Fibroblast of villous mesenchyme (primary cell): Measurements from ENCODE around the gene SALL2. TPM values are rescaled to one million over a fixed set of nuclear protein-coding genes. Genes with fewer than 3 reads are reported as not detected.

Source experiments
- DNase-seq: peaks from one replicate; pipeline ENCODE4 v3.0.0-alpha.2; 2010; ENCODE audit warnings: low read depth
- H3K4me3 ChIP-seq: 2 replicates; pipeline ENCODE4 v1.5.1; 2011; ENCODE audit warnings: low read depth, mild to moderate bottlenecking, low read length
- total RNA-seq: library from RNA; depleted of rRNA; stranded (reverse); fragments of >200 nt; gene quantifications from 2 replicates; pipeline ENCODE4 v1.2.3, GENCODE V29; 2012
- TF ChIP-seq, protein P1 (sequence below): IDR thresholded peaks from 2 replicates; pipeline ENCODE4 v1.5.1; 2012; ENCODE audit warnings: low read depth, mild to moderate bottlenecking, low read length; ENCODE audit not compliant: insufficient read depth

SALL2 gene
- 3.2 and 3.9 TPM in 2 replicates for total RNA-seq

DNA sequence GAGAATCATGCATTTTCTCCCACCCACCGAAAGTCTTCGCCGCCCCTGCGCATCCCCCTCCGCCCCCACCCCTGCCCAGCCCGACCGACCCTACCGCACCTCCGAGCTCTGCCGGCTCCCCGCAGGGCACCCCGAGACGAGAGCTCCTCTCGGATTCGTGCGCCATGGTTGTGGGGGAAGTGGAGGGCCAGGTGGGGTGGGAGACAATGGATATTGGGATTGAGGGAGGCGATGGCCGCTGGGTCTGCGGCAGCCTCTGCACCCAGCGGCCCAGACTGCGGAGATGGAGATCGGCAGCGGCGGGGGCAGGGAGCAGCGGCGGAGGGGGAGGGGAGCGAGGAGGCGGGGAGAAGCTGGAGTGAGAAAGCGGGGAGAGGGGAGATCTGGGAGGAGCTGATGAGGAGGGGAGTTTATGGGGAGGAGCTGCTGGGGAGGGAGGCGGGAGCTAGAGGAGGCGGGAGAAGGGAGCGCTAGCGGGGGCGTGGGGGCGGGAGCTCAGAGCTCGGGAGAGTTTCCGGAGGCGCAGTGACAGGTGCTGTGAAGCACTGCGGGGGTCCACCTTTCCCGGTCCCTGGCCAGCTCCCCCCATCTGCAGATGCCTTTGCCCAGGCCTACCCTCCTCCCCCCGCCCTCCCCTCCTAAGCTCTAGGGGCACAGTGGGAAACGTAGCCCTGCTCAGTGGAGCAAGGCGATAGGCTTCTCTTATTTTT, at the start of gene SALL2:
Gene SALL2, minus strand, starts transcription at position 385 of the 710 bp plus-strand sequence. Its CDS starts 219 bp downstream, at position 166.
- TF ChIP-seq, protein P1, sequence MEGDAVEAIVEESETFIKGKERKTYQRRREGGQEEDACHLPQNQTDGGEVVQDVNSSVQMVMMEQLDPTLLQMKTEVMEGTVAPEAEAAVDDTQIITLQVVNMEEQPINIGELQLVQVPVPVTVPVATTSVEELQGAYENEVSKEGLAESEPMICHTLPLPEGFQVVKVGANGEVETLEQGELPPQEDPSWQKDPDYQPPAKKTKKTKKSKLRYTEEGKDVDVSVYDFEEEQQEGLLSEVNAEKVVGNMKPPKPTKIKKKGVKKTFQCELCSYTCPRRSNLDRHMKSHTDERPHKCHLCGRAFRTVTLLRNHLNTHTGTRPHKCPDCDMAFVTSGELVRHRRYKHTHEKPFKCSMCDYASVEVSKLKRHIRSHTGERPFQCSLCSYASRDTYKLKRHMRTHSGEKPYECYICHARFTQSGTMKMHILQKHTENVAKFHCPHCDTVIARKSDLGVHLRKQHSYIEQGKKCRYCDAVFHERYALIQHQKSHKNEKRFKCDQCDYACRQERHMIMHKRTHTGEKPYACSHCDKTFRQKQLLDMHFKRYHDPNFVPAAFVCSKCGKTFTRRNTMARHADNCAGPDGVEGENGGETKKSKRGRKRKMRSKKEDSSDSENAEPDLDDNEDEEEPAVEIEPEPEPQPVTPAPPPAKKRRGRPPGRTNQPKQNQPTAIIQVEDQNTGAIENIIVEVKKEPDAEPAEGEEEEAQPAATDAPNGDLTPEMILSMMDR = no peak
- peak; percentile 70 for DNase-seq
- H3K4me3 ChIP-seq = peak within 1 kb of the TSS; percentile 81

GRCh38 chr14:21575661-21576060, 49.5 kb upstream of the SALL2 start:
- DNase-seq = peak; percentile 69
- TF ChIP-seq, protein P1 = no peak
- no peak overlapping the region for H3K4me3 ChIP-seq

DNA sequence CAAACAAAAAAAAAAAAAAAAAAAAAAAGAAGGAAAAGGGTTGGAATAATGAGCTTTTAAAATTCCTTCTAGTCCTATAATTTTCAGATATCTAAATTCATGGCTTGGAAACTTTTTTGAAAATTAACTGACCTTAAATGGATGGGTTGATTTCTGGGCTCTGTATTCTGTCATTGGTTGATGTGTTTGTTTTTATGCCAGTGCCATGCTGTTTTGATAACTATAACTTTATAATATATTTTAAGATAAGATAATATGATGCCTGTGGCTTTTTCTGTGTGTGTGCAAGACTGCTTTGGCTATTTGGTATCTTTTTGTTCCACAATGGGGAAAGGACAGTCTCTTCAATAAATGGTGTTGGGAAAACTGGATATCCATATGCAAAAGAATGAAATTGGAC, 46.5 kb upstream of the SALL2 start:
- H3K4me3 ChIP-seq = no peak overlapping the region
- no peak for DNase-seq
- TF ChIP-seq, protein P1 = no peak

GRCh38 chr14:21558703-21559170, 32.6 kb upstream of the SALL2 start:
- no peak for DNase-seq
- TF ChIP-seq, protein P1 = no peak
- no peak overlapping the region for H3K4me3 ChIP-seq

DNA sequence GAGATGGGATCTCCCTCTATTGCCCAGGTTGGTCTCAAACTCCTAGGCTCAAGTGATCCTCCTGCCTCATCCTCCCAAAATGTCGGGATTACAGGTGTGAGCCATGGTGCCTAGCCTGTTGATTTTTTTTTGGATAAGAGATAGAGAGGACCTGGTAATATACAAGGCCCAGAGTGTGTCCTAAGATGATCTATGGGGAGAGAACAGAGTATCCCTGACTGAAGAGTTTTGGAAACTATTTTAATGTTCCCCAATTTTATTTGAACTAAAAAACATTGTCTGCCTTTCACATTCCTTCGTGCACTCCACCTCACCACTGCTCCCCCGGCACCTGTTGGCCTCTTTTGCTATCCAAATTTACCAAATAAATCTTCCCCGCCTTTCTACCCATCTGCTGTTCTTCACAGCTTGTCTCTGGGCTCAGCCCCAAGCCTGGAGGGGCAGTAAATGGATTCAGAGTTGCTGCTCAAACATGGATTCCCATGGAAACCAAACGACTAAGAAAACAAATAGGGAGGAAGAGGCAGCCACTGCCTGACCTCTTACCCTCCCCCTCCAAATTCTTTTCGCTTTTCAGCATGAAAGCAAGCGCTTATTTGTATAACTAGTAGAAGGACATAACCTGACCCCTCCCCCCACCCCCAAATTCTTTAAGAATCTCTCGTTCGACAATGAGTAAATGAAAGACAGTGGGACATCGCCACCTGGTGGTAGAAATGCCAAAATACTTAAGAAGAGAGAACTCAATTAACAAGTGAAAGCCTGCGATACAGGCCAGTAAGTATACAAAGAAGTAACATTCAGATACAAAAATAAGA, 31.1 kb upstream of the SALL2 start:
- TF ChIP-seq, protein P1 = peak; percentile 65
- H3K4me3 ChIP-seq = peak overlapping the region; percentile 47
- DNase-seq = peak; percentile 92

DNA sequence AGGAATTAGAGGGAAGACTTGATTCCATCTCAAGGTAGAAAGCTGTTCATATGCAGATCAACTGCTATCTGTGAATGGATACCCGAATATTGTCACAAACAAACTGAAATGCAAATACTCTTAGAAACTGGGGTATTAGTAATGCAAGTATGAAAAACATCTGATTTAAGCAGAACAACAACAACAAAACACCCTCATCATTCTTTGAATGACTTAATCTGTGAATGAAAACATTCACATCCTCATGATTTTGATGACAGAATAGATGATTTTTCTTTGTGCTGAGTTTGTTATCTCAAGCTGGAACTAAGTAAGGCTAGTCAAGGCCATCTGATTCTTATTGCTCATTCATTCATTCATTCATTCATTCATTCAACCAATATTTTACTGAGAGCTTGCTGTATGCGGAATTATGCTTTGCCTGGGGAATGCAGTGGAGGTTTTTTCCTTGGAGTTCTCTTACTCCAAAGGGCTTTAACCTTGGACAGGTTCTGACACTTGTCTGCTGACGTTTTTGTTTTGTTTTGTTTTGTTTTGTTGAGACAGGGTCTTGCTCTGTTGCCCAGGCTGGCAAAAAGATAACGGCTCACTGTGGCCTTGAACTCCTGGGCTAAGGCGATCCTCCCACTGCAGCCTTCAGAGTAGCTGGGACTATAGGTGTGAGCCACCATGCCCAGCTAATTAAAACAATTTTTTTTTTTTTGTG, 30.4 kb upstream of the SALL2 start:
- TF ChIP-seq, protein P1 = no peak
- DNase-seq = peak; percentile 9
- no peak overlapping the region for H3K4me3 ChIP-seq
